ENCODE measurements around the gene PKD1. TPM values are rescaled to one million over a fixed set of nuclear protein-coding genes. Genes with fewer than 3 reads are reported as not detected.

PKD1 gene
- total RNA-seq, 1 experiment from 2014 or later = 82.0 TPM

GRCh38 chr16:2046893-2047329, 88.8 kb downstream of the PKD1 start:
- BruUV-seq (replicated peaks) = no TSS peak
- CTCF ChIA-PET = interaction anchor here (1.2 kb wide), 2 partner anchors 19 to 74 kb away, joined by 4 read pairs; no protein-coding TSS in a partner anchor
- Mint-ChIP-seq H3K27me3 (ENCODE audit: unreplicated experiment) (no peaks in the 10 kb centered on the region), H3K4me1 (ENCODE audit: low read depth, unreplicated experiment) (peaks cover 27% of the 10 kb centered on the region), H3K36me3 (ENCODE audit: insufficient read depth, unreplicated experiment) (peaks cover 48% of the 10 kb centered on the region), H3K27ac (ENCODE audit: unreplicated experiment) (peak overlapping the region; percentile 11), H3K4me3 (ENCODE audit: low read depth, unreplicated experiment) (peak overlapping the region; percentile 75), H3K9me3 (ENCODE audit: low read depth, unreplicated experiment) (no peaks in the 10 kb centered on the region)
- intact Hi-C loops (cut with micrococcal nuclease; ENCODE audit: unreplicated experiment) = no loop called here
- no peak for TF ChIP-seq CTCF (IDR thresholded peaks at IDR 0.05; ENCODE audit: unreplicated experiment)
- DNase-seq = no peak

- no peak for TF ChIP-seq CTCF (IDR thresholded peaks at IDR 0.05; ENCODE audit: unreplicated experiment)
- H3K36me3 Mint-ChIP-seq (ENCODE audit: insufficient read depth, unreplicated experiment) = peaks cover 45% of the 10 kb centered on the region
- intact Hi-C loops (cut with micrococcal nuclease; ENCODE audit: unreplicated experiment) = no loop called here
- H3K4me3 Mint-ChIP-seq (ENCODE audit: low read depth, unreplicated experiment) = peak overlapping the region; percentile 75
- CTCF ChIA-PET = interaction anchor here (1.2 kb wide), 2 partner anchors 19 to 75 kb away, joined by 4 read pairs; no protein-coding TSS in a partner anchor
- H3K4me1 Mint-ChIP-seq (ENCODE audit: low read depth, unreplicated experiment) = peaks cover 32% of the 10 kb centered on the region
- no peaks in the 10 kb centered on the region for H3K9me3 Mint-ChIP-seq (ENCODE audit: low read depth, unreplicated experiment)
- H3K27ac Mint-ChIP-seq (ENCODE audit: unreplicated experiment) = peak overlapping the region; percentile 11
- BruUV-seq (replicated peaks) = no TSS peak
- DNase-seq = no peak
- no peaks in the 10 kb centered on the region for H3K27me3 Mint-ChIP-seq (ENCODE audit: unreplicated experiment)
These were observed 89.5 kb downstream of the PKD1 start for GRCh38 chr16:2045965-2046892.

GRCh38 chr16:2044541-2044940, 91.2 kb downstream of the PKD1 start:
- DNase-seq = no peak
- H3K27ac Mint-ChIP-seq (ENCODE audit: unreplicated experiment) = no peak overlapping the region
- no peaks in the 10 kb centered on the region for H3K9me3 Mint-ChIP-seq (ENCODE audit: low read depth, unreplicated experiment)
- BruUV-seq (replicated peaks) = no TSS peak
- H3K36me3 Mint-ChIP-seq (ENCODE audit: insufficient read depth, unreplicated experiment) = peaks cover 43% of the 10 kb centered on the region
- CTCF ChIA-PET = no interaction called here
- no peak overlapping the region for H3K4me3 Mint-ChIP-seq (ENCODE audit: low read depth, unreplicated experiment)
- TF ChIP-seq CTCF (IDR thresholded peaks at IDR 0.05; ENCODE audit: unreplicated experiment) = no peak
- H3K27me3 Mint-ChIP-seq (ENCODE audit: unreplicated experiment) = no peaks in the 10 kb centered on the region
- intact Hi-C loops (cut with micrococcal nuclease; ENCODE audit: unreplicated experiment) = no loop called here
- peaks cover 42% of the 10 kb centered on the region for H3K4me1 Mint-ChIP-seq (ENCODE audit: low read depth, unreplicated experiment)

GRCh38 chr16:2043667-2044451, 91.8 kb downstream of the PKD1 start:
- Mint-ChIP-seq H3K9me3 (ENCODE audit: low read depth, unreplicated experiment) (no peaks in the 10 kb centered on the region), H3K4me3 (ENCODE audit: low read depth, unreplicated experiment) (no peak overlapping the region), H3K27ac (ENCODE audit: unreplicated experiment) (no peak overlapping the region), H3K27me3 (ENCODE audit: unreplicated experiment) (no peaks in the 10 kb centered on the region), H3K36me3 (ENCODE audit: insufficient read depth, unreplicated experiment) (peaks cover 45% of the 10 kb centered on the region), H3K4me1 (ENCODE audit: low read depth, unreplicated experiment) (peaks cover 41% of the 10 kb centered on the region)
- DNase-seq = no peak
- CTCF ChIA-PET = no interaction called here
- intact Hi-C loops (cut with micrococcal nuclease; ENCODE audit: unreplicated experiment) = no loop called here
- BruUV-seq (replicated peaks) = no TSS peak
- no peak for TF ChIP-seq CTCF (IDR thresholded peaks at IDR 0.05; ENCODE audit: unreplicated experiment)
